ENCODE results near the gene SAP25.

SAP25 gene

DNA sequence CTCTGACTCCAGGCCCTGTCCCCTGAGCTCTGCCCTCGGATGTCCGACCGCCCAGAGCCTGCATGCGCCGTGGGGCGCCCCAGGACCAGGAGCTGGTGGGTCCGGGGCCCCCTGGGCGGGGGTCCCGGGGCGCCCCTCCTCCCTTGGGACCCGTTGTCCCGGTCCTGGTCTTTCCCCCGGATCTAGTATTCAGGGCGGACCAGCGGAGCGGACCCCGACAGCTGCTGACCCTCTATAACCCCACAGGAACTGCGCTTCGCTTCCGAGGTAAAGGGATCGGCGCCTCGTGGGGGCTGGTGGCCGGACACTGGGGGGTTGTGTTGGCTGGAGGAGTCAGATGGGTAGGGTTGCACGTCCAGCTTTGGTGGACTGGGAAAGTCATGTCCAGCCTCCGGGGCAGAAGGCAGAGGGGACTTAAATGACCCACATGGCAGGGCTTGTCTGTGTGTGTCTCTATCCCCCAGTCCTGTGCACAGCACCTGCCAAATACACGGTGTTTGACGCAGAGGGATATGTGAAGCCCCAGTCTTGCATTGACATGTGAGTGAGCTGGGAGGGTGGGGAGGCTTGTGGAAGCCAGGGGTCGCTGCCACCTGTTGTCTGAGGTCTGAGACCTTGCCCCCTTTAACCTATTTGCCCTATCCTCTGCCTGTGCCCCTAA lies 39.2 kb upstream of the SAP25 start:
- Histone ChIP-seq H3K27me3 (replicated peaks; ENCODE audit: insufficient read depth, low read length) (peaks cover 79% of the 10 kb centered on the region), H3K79me2 (ENCODE audit: low read length) (no peaks in the 10 kb centered on the region), H3K9me2 (replicated peaks; ENCODE audit: insufficient read depth, low read length) (no peaks in the 10 kb centered on the region), H3K4me3 (ENCODE audit: low read length) (peak overlapping the region; percentile 69), H3K27ac (ENCODE audit: low read length) (no peak overlapping the region), H3K36me3 (replicated peaks; ENCODE audit: insufficient read depth, low read length) (no peaks in the 10 kb centered on the region), H3K4me2 (ENCODE audit: low read depth, low read length) (peak overlapping the region; percentile 96), H3K9me3 (replicated peaks; ENCODE audit: insufficient read depth, low read length) (no peaks in the 10 kb centered on the region), H3K9ac (ENCODE audit: low read length) (peak overlapping the region; percentile 73; the same call in 1 of the 2 replicates), H2AFZ (ENCODE audit: low read length) (peak overlapping the region; percentile 59), H3K4me1 (ENCODE audit: low read length) (no peaks in the 10 kb centered on the region), H4K20me1 (ENCODE audit: insufficient read depth, low read length) (no peaks in the 10 kb centered on the region), H3F3A (ENCODE audit: insufficient read depth, low read length) (peaks cover 4% of the 10 kb centered on the region; the same call in 1 of the 2 replicates)
- TF ChIP-seq EZH2 (optimal IDR thresholded peaks at IDR 0.05; ENCODE audit: low read depth, low read length) (no peak), EZH2phosphoT487 (IDR thresholded peaks at IDR 0.05; ENCODE audit: low read length) (no peak)
- no peak for DNase-seq

DNA sequence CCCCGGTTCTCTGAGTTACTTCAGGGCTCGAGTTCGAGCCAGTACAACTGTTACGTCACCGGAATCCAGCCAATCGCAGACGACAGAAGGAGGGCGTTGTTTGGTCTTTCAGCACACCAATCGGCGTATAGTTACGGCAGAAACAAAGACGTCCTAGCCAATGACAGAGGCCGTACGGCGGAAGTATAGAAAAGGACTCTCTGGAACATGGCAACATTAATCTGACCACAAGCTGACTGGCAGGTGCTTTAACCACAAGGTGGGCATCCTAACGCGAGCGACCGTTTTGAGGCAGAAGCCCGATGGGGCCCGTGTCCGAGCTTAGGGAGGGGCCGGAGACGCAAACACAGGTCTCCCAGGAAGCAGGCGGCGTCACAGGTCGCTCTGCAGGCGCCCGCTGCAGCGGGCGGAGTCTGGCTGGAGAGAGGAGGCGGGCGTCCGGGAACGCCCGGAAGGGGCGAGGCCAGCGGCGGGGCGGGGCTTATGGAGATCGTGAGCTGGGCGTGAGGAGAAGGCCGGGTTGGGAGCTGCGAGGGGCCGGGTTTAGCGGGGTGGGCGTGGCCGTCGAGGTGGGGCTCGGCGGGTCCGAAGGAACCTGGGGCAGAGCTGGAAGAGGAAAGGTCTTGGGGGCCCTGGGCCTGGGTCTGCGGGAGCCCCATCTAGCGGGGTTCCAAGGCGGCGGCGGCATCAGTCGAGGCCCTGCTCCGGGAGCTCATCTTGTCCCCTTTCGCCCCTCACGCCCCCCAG lies 38.5 kb upstream of the SAP25 start, which contains the start of gene MOSPD3:
Gene MOSPD3 (plus strand): TSS at position 558 of the 747 bp plus-strand sequence. CDS start 252 bp downstream, outside the sequence.
- H4K20me1 ChIP-seq (ENCODE audit: insufficient read depth, low read length), result no peaks in the 10 kb centered on the region
- peak within 1 kb of the TSS; percentile 69 for H3K4me3 ChIP-seq (ENCODE audit: low read length)
- no peaks in the 10 kb centered on the region for H3K4me1 ChIP-seq (ENCODE audit: low read length)
- peak within 1 kb of the TSS; percentile 59 for H2AFZ ChIP-seq (ENCODE audit: low read length)
- no peaks in the 10 kb centered on the region for H3K79me2 ChIP-seq (ENCODE audit: low read length)
- peak; percentile 100 for DNase-seq
- no peaks in the 10 kb centered on the region for H3K9me3 ChIP-seq (replicated peaks; ENCODE audit: insufficient read depth, low read length)
- H3K9me2 ChIP-seq (replicated peaks; ENCODE audit: insufficient read depth, low read length), result no peaks in the 10 kb centered on the region
- peak within 1 kb of the TSS; percentile 96 for H3K4me2 ChIP-seq (ENCODE audit: low read depth, low read length)
- H3K36me3 ChIP-seq (replicated peaks; ENCODE audit: insufficient read depth, low read length), result no peaks in the 10 kb centered on the region
- H3K27ac ChIP-seq (ENCODE audit: low read length), result peak within 1 kb of the TSS; percentile 76
- H3F3A ChIP-seq (ENCODE audit: insufficient read depth, low read length), result peaks cover 4% of the 10 kb centered on the region; the same call in 1 of the 2 replicates
- peaks cover 79% of the 10 kb centered on the region for H3K27me3 ChIP-seq (replicated peaks; ENCODE audit: insufficient read depth, low read length)
- TF ChIP-seq, protein P1, sequence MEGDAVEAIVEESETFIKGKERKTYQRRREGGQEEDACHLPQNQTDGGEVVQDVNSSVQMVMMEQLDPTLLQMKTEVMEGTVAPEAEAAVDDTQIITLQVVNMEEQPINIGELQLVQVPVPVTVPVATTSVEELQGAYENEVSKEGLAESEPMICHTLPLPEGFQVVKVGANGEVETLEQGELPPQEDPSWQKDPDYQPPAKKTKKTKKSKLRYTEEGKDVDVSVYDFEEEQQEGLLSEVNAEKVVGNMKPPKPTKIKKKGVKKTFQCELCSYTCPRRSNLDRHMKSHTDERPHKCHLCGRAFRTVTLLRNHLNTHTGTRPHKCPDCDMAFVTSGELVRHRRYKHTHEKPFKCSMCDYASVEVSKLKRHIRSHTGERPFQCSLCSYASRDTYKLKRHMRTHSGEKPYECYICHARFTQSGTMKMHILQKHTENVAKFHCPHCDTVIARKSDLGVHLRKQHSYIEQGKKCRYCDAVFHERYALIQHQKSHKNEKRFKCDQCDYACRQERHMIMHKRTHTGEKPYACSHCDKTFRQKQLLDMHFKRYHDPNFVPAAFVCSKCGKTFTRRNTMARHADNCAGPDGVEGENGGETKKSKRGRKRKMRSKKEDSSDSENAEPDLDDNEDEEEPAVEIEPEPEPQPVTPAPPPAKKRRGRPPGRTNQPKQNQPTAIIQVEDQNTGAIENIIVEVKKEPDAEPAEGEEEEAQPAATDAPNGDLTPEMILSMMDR (IDR thresholded peaks at IDR 0.05; ENCODE audit: low read length), result no peak
- TF ChIP-seq EZH2phosphoT487 (IDR thresholded peaks at IDR 0.05; ENCODE audit: low read length) (no peak), EZH2 (optimal IDR thresholded peaks at IDR 0.05; ENCODE audit: low read depth, low read length) (no peak)
- peak within 1 kb of the TSS; percentile 73 for H3K9ac ChIP-seq (ENCODE audit: low read length)

DNA sequence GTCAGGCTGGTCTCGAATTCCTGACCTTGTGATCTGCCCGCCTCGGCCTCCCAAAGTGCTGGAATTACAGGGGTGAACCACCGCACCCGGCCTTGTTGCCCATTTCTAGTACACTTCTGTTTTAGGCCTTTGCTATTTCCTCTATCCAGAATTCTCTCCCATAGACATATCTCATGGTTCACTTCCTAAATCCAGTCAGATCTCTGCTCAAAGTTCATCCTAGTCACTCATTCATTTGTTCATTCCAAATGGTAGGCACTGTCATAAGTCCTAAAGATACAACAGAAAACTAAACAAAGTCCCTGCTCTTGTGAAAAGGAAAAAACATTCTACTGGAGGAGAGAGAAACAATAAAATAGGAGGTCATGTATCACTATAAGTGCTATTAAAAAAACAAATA lies 36.3 kb upstream of the SAP25 start:
- TF ChIP-seq, protein P1 (IDR thresholded peaks at IDR 0.05; ENCODE audit: low read length), result no peak
- no peak for TF ChIP-seq EZH2 (optimal IDR thresholded peaks at IDR 0.05; ENCODE audit: low read depth, low read length)
- TF ChIP-seq EZH2phosphoT487 (IDR thresholded peaks at IDR 0.05; ENCODE audit: low read length), result no peak
- H3F3A ChIP-seq (ENCODE audit: insufficient read depth, low read length), result peaks cover 4% of the 10 kb centered on the region; the same call in 1 of the 2 replicates
- no peak overlapping the region for H3K27ac ChIP-seq (ENCODE audit: low read length)

More for the DNA sequence above, 36.3 kb upstream of the SAP25 start:
- Histone ChIP-seq H3K36me3 (replicated peaks; ENCODE audit: insufficient read depth, low read length) (no peaks in the 10 kb centered on the region), H3K4me2 (ENCODE audit: low read depth, low read length) (no peak overlapping the region), H3K79me2 (ENCODE audit: low read length) (no peaks in the 10 kb centered on the region), H3K9ac (ENCODE audit: low read length) (no peak overlapping the region), H3K27me3 (replicated peaks; ENCODE audit: insufficient read depth, low read length) (peaks cover 81% of the 10 kb centered on the region), H4K20me1 (ENCODE audit: insufficient read depth, low read length) (no peaks in the 10 kb centered on the region), H3K9me3 (replicated peaks; ENCODE audit: insufficient read depth, low read length) (no peaks in the 10 kb centered on the region), H3K9me2 (replicated peaks; ENCODE audit: insufficient read depth, low read length) (no peaks in the 10 kb centered on the region), H2AFZ (ENCODE audit: low read length) (no peak overlapping the region), H3K4me1 (ENCODE audit: low read length) (no peaks in the 10 kb centered on the region), H3K4me3 (ENCODE audit: low read length) (no peak overlapping the region)
- no peak for DNase-seq

All from MM.1S (cell line).